ENCODE data around the gene PRG3.

The PRG3 gene

DNA sequence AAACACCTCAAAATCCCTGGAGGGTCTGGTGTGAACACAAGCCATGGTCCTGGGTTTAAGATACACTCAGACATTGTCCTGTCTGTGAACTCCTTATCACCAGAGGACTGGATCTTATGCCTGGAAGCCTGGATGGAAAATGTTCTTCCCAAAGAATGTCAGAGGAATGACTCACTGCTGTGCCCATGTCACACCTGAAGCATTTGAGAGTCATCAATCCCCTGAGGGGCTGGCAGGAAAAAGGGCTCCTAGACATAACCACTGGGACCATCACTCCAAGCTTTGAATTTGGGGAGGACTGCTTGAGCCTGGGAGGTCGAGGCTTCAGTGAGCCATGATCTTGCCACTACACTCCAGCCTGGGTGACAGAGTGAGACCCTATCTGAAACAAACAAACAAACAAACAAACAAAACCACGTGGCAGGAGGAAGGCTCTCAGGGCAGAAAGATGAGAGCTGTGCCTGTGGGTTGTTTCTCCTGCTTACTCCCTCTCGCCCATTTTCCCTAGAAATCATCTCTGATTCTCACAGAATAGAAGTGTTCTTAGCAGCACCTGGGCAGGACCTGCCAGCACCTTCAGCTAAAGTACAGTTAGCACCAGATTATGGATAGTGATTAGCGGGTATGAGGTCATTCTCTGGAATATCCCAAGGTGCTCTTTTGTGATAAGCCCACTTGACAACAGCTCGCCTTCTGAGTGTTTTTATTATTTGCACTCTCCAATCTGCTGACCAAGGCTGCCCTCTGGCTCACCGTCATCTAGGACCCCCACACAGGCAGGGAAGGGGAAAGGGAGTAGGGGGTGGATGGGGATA, 21.4 kb upstream of the PRG3 start:
- no peak overlapping the region for H3K14ac ChIP-seq (ENCODE audit: low read length in 2 of 2)
- peaks cover 0 to 22% of the 10 kb centered on the region in 2 experiments for H3K27me3 ChIP-seq (ENCODE audit: control insufficient read depth in 1 of 2, insufficient read depth in 1 of 2, low read length in 2 of 2)
- H2BK12ac ChIP-seq (ENCODE audit: low read length in 2 of 2) = no peak overlapping the region
- H3K4me1 ChIP-seq (ENCODE audit: control insufficient read depth, insufficient read depth, low read depth, low read length) = peaks cover 16% of the 10 kb centered on the region
- H3K79me1 ChIP-seq (replicated peaks; ENCODE audit: low read length, poor library complexity, severe bottlenecking) = no peaks in the 10 kb centered on the region
- H2AK5ac ChIP-seq (ENCODE audit: low read length, severe bottlenecking) = no peak overlapping the region
- no peak overlapping the region for H2BK5ac ChIP-seq (ENCODE audit: low read depth, low read length, poor library complexity, severe bottlenecking)
- no peak for DNase-seq
- no peak overlapping the region for H2BK15ac ChIP-seq (ENCODE audit: low read depth, poor library complexity, severe bottlenecking)
- H4K91ac ChIP-seq (ENCODE audit: low read length) = no peak overlapping the region
- no peak overlapping the region for H2BK120ac ChIP-seq (ENCODE audit: low read depth, low read length)
- WGBS = 64% methylated on average over 6 of the region's 6 CpGs
- no peak overlapping the region for H4K8ac ChIP-seq (ENCODE audit: low read length)
- no peak overlapping the region for H3K18ac ChIP-seq (ENCODE audit: low read depth in 1 of 2, low read length in 2 of 2)
- no peak overlapping the region for H3K27ac ChIP-seq (ENCODE audit: low read length, poor library complexity, severe bottlenecking)
- H3K23ac ChIP-seq (ENCODE audit: low read length in 2 of 2) = no peak overlapping the region
- no peak overlapping the region for H3K4me2 ChIP-seq (ENCODE audit: low read length, poor library complexity, severe bottlenecking)
- H3K9ac ChIP-seq (ENCODE audit: low read length) = no peak overlapping the region
- H3K36me3 ChIP-seq (ENCODE audit: control insufficient read depth in 1 of 2, insufficient read depth in 2 of 2, low read depth in 1 of 2, low read length in 2 of 2) = peaks cover 3 to 38% of the 10 kb centered on the region in 2 experiments
- no peak overlapping the region for H2AFZ ChIP-seq (ENCODE audit: low read depth, low read length)
- H3K4ac ChIP-seq (ENCODE audit: low read depth in 1 of 2, low read length in 2 of 2) = no peak overlapping the region
- H3K9me3 ChIP-seq (ENCODE audit: control insufficient read depth, low read length) = no peaks in the 10 kb centered on the region
- H3K4me3 ChIP-seq (ENCODE audit: insufficient read depth in 1 of 2, low read depth in 1 of 2, low read length in 2 of 2) = no peak overlapping the region

DNA sequence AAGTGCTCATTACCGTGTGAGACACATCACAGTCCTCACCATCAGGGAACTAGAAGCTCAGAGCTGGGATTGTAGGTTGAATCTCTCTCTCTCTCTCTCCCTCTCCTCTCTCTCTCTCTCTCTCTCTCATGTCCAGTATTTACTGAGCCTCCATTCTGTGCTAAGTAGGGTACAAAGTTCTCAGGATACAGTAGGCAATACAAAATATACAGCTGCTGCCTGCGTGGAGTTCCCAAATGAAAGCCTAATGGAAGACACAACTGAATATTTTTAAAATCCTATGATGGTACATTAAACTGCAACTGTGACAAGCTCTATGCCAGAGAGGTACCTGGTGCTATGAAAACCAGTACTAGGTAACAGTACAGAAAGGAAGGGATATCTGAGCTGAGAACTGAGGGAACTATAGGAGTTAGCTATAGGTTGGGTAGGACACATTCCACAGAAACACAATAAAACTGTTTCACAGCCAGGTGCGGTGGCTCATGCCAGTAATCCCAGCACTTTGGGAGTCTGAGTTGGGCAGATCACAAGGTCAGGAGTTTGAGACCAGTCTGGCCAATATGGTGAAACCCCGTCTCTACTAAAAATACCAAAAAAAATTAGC, 19.1 kb upstream of the PRG3 start:
- H3K27me3 ChIP-seq (ENCODE audit: control insufficient read depth in 1 of 2, insufficient read depth in 1 of 2, low read length in 2 of 2) = peaks cover 0 to 44% of the 10 kb centered on the region in 2 experiments
- no peak overlapping the region for H3K4me2 ChIP-seq (ENCODE audit: low read length, poor library complexity, severe bottlenecking)
- no peak overlapping the region for H2BK5ac ChIP-seq (ENCODE audit: low read depth, low read length, poor library complexity, severe bottlenecking)
- H2AFZ ChIP-seq (ENCODE audit: low read depth, low read length) = no peak overlapping the region
- no peak overlapping the region for H2BK15ac ChIP-seq (ENCODE audit: low read depth, poor library complexity, severe bottlenecking)
- no peak overlapping the region for H3K27ac ChIP-seq (ENCODE audit: low read length, poor library complexity, severe bottlenecking)
- 92% methylated on average over 4 of the region's 4 CpGs for WGBS
- no peak overlapping the region for H3K23ac ChIP-seq (ENCODE audit: low read length in 2 of 2)
- H3K14ac ChIP-seq (ENCODE audit: low read length in 2 of 2) = no peak overlapping the region
- H3K4ac ChIP-seq (ENCODE audit: low read depth in 1 of 2, low read length in 2 of 2) = no peak overlapping the region
- no peak overlapping the region for H4K91ac ChIP-seq (ENCODE audit: low read length)
- H3K9ac ChIP-seq (ENCODE audit: low read length) = no peak overlapping the region
- no peak overlapping the region for H3K18ac ChIP-seq (ENCODE audit: low read depth in 1 of 2, low read length in 2 of 2)
- DNase-seq = no peak
- H2AK5ac ChIP-seq (ENCODE audit: low read length, severe bottlenecking) = no peak overlapping the region
- no peak overlapping the region for H2BK12ac ChIP-seq (ENCODE audit: low read length in 2 of 2)
- H3K9me3 ChIP-seq (ENCODE audit: control insufficient read depth, low read length) = no peaks in the 10 kb centered on the region
- no peak overlapping the region for H4K8ac ChIP-seq (ENCODE audit: low read length)
- H3K4me3 ChIP-seq (ENCODE audit: insufficient read depth in 1 of 2, low read depth in 1 of 2, low read length in 2 of 2) = no peak overlapping the region
- H3K79me1 ChIP-seq (replicated peaks; ENCODE audit: low read length, poor library complexity, severe bottlenecking) = no peaks in the 10 kb centered on the region
- peaks cover 3 to 16% of the 10 kb centered on the region in 2 experiments for H3K36me3 ChIP-seq (ENCODE audit: control insufficient read depth in 1 of 2, insufficient read depth in 2 of 2, low read depth in 1 of 2, low read length in 2 of 2)
- H3K4me1 ChIP-seq (ENCODE audit: control insufficient read depth, insufficient read depth, low read depth, low read length) = no peaks in the 10 kb centered on the region
- no peak overlapping the region for H2BK120ac ChIP-seq (ENCODE audit: low read depth, low read length)

DNA sequence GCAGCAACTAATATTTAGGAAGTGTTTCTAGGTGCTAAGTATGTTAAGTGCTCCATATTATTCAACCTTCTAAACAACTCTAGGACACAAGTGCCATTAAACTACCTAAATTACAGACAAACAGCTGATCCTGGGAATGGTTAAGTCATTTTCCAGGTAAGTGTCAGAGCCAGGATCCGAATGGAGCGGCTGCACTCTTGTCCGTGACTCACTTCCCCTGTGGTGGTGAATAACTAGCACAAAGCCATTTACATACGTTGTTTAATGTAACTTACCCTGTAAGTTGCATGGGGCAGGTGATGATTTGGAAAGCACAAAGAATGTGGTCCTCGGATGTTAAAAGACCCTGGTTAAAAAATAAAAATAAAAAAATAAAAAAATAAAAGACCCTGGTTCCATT, 18.3 kb upstream of the PRG3 start:
- H3K14ac ChIP-seq (ENCODE audit: low read length in 2 of 2) = no peak overlapping the region

DNA sequence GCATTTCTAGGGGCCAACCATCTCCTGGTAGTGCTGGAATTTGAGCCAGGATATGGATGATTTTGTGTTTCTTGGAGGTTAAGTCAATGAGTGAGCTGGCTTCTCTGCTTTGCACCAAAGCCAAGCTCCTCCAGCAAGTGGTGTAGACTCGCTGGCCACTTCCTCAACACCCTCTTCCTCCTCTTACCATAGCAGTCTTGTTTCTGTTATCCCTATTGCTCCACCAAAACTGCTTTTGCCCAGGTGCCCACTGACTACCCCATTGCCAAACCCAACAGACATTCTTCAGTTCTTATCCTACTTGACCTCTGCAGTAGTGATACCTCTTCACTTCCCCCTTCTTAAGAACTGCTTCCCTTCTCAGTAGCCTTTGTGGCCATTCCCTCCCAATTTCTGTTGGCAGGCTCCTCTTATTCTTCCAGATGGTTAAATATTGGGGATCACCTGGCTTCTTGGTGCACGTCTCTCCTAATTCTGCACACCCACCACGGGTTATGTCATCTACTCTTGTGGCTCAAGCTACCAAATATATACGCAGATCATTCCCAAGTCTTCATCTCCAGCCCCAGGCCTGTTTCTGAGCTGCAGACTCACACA, 16.5 kb upstream of the PRG3 start:
- 81% methylated on average over 4 of the region's 4 CpGs for WGBS
- H3K9ac ChIP-seq (ENCODE audit: low read length) = no peak overlapping the region

More for the DNA sequence above, 18.3 kb upstream of the PRG3 start:
- Histone ChIP-seq H3K27ac (ENCODE audit: low read length, poor library complexity, severe bottlenecking) (no peak overlapping the region), H3K4ac (ENCODE audit: low read depth in 1 of 2, low read length in 2 of 2) (no peak overlapping the region), H3K36me3 (ENCODE audit: control insufficient read depth in 1 of 2, insufficient read depth in 2 of 2, low read depth in 1 of 2, low read length in 2 of 2) (peaks cover 3 to 10% of the 10 kb centered on the region in 2 experiments), H3K4me1 (ENCODE audit: control insufficient read depth, insufficient read depth, low read depth, low read length) (no peaks in the 10 kb centered on the region), H2BK12ac (ENCODE audit: low read length in 2 of 2) (no peak overlapping the region), H3K18ac (ENCODE audit: low read depth in 1 of 2, low read length in 2 of 2) (no peak overlapping the region), H2BK120ac (ENCODE audit: low read depth, low read length) (no peak overlapping the region), H3K27me3 (ENCODE audit: control insufficient read depth in 1 of 2, insufficient read depth in 1 of 2, low read length in 2 of 2) (peaks cover 0 to 51% of the 10 kb centered on the region in 2 experiments), H2AFZ (ENCODE audit: low read depth, low read length) (no peak overlapping the region), H2AK5ac (ENCODE audit: low read length, severe bottlenecking) (no peak overlapping the region), H3K79me1 (replicated peaks; ENCODE audit: low read length, poor library complexity, severe bottlenecking) (no peaks in the 10 kb centered on the region), H2BK5ac (ENCODE audit: low read depth, low read length, poor library complexity, severe bottlenecking) (no peak overlapping the region), H4K91ac (ENCODE audit: low read length) (no peak overlapping the region), H3K4me2 (ENCODE audit: low read length, poor library complexity, severe bottlenecking) (no peak overlapping the region), H2BK15ac (ENCODE audit: low read depth, poor library complexity, severe bottlenecking) (no peak overlapping the region), H4K8ac (ENCODE audit: low read length) (no peak overlapping the region), H3K23ac (ENCODE audit: low read length in 2 of 2) (no peak overlapping the region), H3K9me3 (ENCODE audit: control insufficient read depth, low read length) (no peaks in the 10 kb centered on the region), H3K4me3 (ENCODE audit: insufficient read depth in 1 of 2, low read depth in 1 of 2, low read length in 2 of 2) (no peak overlapping the region), H3K9ac (ENCODE audit: low read length) (no peak overlapping the region)
- 90% methylated on average over 3 of the region's 5 CpGs for WGBS
- no peak for DNase-seq

More for the DNA sequence above, 16.5 kb upstream of the PRG3 start:
- no peak for DNase-seq
- H4K91ac ChIP-seq (ENCODE audit: low read length) = no peak overlapping the region
- no peaks in the 10 kb centered on the region for H3K79me1 ChIP-seq (replicated peaks; ENCODE audit: low read length, poor library complexity, severe bottlenecking)
- H3K27ac ChIP-seq (ENCODE audit: low read length, poor library complexity, severe bottlenecking) = no peak overlapping the region
- H2BK12ac ChIP-seq (ENCODE audit: low read length in 2 of 2) = no peak overlapping the region
- no peak overlapping the region for H2AK5ac ChIP-seq (ENCODE audit: low read length, severe bottlenecking)
- no peak overlapping the region for H2BK5ac ChIP-seq (ENCODE audit: low read depth, low read length, poor library complexity, severe bottlenecking)
- H3K14ac ChIP-seq (ENCODE audit: low read length in 2 of 2) = no peak overlapping the region
- H3K4me3 ChIP-seq (ENCODE audit: insufficient read depth in 1 of 2, low read depth in 1 of 2, low read length in 2 of 2) = no peak overlapping the region
- H3K4me2 ChIP-seq (ENCODE audit: low read length, poor library complexity, severe bottlenecking) = no peak overlapping the region
- H2BK15ac ChIP-seq (ENCODE audit: low read depth, poor library complexity, severe bottlenecking) = no peak overlapping the region
- H3K23ac ChIP-seq (ENCODE audit: low read length in 2 of 2) = no peak overlapping the region
- H4K8ac ChIP-seq (ENCODE audit: low read length) = no peak overlapping the region
- H2BK120ac ChIP-seq (ENCODE audit: low read depth, low read length) = no peak overlapping the region
- H3K9me3 ChIP-seq (ENCODE audit: control insufficient read depth, low read length) = no peaks in the 10 kb centered on the region
- H3K36me3 ChIP-seq (ENCODE audit: control insufficient read depth in 1 of 2, insufficient read depth in 2 of 2, low read depth in 1 of 2, low read length in 2 of 2) = peaks cover 0 to under 1% of the 10 kb centered on the region in 2 experiments
- no peak overlapping the region for H3K4ac ChIP-seq (ENCODE audit: low read depth in 1 of 2, low read length in 2 of 2)
- H3K27me3 ChIP-seq (ENCODE audit: control insufficient read depth in 1 of 2, insufficient read depth in 1 of 2, low read length in 2 of 2) = peaks cover 0 to 68% of the 10 kb centered on the region in 2 experiments
- no peaks in the 10 kb centered on the region for H3K4me1 ChIP-seq (ENCODE audit: control insufficient read depth, insufficient read depth, low read depth, low read length)
- no peak overlapping the region for H2AFZ ChIP-seq (ENCODE audit: low read depth, low read length)
- H3K18ac ChIP-seq (ENCODE audit: low read depth in 1 of 2, low read length in 2 of 2) = no peak overlapping the region
